K562 (cell line): ENCODE measurements around the gene ZNF484. TPM values are rescaled to one million over a fixed set of nuclear protein-coding genes. Genes with fewer than 3 reads are reported as not detected.
A peak's percentile ranks its signal among the peaks of the same experiment; 100 is the strongest.

ENCODE experiments used
- ADNP ChIP-seq: fragments of 200-800 bp; sonication (Bioruptor generic); IDR thresholded peaks from 2 replicates; pipeline ENCODE4 v1.6.1; 2016; ENCODE audit warnings: missing genetic modification characterization, missing compliant biosample characterization
- ATF7 ChIP-seq: fragments of 450-650 bp; IDR thresholded peaks from 2 replicates; pipeline ENCODE4 v1.7.1; 2014; ENCODE audit warnings: mild to moderate bottlenecking, moderate library complexity
- CTBP1 ChIP-seq: fragments of 450-650 bp; IDR thresholded peaks from 2 replicates; pipeline ENCODE4 v1.6.1; 2016; ENCODE audit warnings: borderline replicate concordance
- ETS1 ChIP-seq: conservative IDR thresholded peaks from 2 replicates; pipeline ENCODE4 v1.6.1; 2011; ENCODE audit warnings: low read depth, mild to moderate bottlenecking, low read length; ENCODE audit not compliant: control insufficient read depth
- GABPB1 ChIP-seq: sonication (generic); formaldehyde crosslinking; IDR thresholded peaks from 2 replicates; pipeline ENCODE4 v1.8.0; 2022; ENCODE audit warnings: mild to moderate bottlenecking, missing genetic modification reagents
- KLF13 ChIP-seq: fragments of 450-650 bp; IDR thresholded peaks from 2 replicates; pipeline ENCODE4 v1.6.1; 2016; ENCODE audit warnings: missing genetic modification characterization, low read depth, mild to moderate bottlenecking, missing compliant biosample characterization, moderate library complexity, borderline replicate concordance
- MYC ChIP-seq, 2 experiments: fragments of 250-450 bp in 1 of 2; sonication (Bioruptor Pico) in 1 of 2; IDR thresholded peaks; 2 replicates each; pipeline versions ENCODE4 v1.5.1 to v1.6.1; 2012 to 2021; ENCODE audit warnings: low read depth in 2 of 2, borderline replicate concordance in 1 of 2, improper control_type of control experiment in 1 of 2, low read length in 1 of 2, mild to moderate bottlenecking in 1 of 2, moderate library complexity in 1 of 2
- NFE2 ChIP-seq: IDR thresholded peaks from 2 replicates; pipeline ENCODE4 v1.6.1; 2014; ENCODE audit warnings: antibody characterized with exemption, low read depth
- NR1H2 ChIP-seq: sonication (generic); formaldehyde crosslinking; IDR thresholded peaks from 2 replicates; pipeline ENCODE4 v1.4.0; 2020; ENCODE audit warnings: mild to moderate bottlenecking, missing genetic modification reagents
- PCBP2 ChIP-seq: fragments of 200-400 bp; formaldehyde crosslinking; IDR thresholded peaks from 2 replicates; pipeline ENCODE4 v1.6.1; 2018; ENCODE audit warnings: low read length, low read depth, mild to moderate bottlenecking, moderate library complexity; ENCODE audit not compliant: poor library complexity, severe bottlenecking
- RBM34 ChIP-seq: fragments of 200-400 bp; formaldehyde crosslinking; IDR thresholded peaks from 2 replicates; pipeline ENCODE4 v1.6.1; 2018; ENCODE audit warnings: low read length, borderline replicate concordance; ENCODE audit not compliant: insufficient read depth
- SP2 ChIP-seq: IDR thresholded peaks from 2 replicates; pipeline ENCODE4 v1.6.1; 2011; ENCODE audit warnings: mild to moderate bottlenecking, low read depth, low read length, moderate library complexity; ENCODE audit not compliant: poor library complexity, severe bottlenecking; ENCODE audit errors: extremely low read depth
- SRSF9 ChIP-seq: fragments of 200-400 bp; formaldehyde crosslinking; IDR thresholded peaks from 2 replicates; pipeline ENCODE4 v1.6.1; 2017; ENCODE audit warnings: low read depth, low read length, borderline replicate concordance
- TCF7L2 ChIP-seq: fragments of 150-350 bp; IDR thresholded peaks from 2 replicates; pipeline ENCODE4 v1.6.1; 2016; ENCODE audit warnings: low read depth, mild to moderate bottlenecking, low read length, moderate library complexity
- ZBTB17 ChIP-seq: fragments of 450-650 bp; formaldehyde crosslinking; IDR thresholded peaks from 2 replicates; pipeline ENCODE4 v1.4.0; 2020; ENCODE audit warnings: mild to moderate bottlenecking
- ZFX ChIP-seq: sonication (generic); formaldehyde crosslinking; IDR thresholded peaks from 2 replicates; pipeline ENCODE4 v1.8.0; 2022; ENCODE audit warnings: mild to moderate bottlenecking, missing genetic modification reagents, moderate library complexity
- ZMIZ1 ChIP-seq, 2 experiments: fragments of 150-350 bp in 1 of 2; IDR thresholded peaks; 2 replicates each; pipeline ENCODE4 v1.6.1; 2012 to 2016; ENCODE audit warnings: low read depth in 2 of 2, low read length in 2 of 2, mild to moderate bottlenecking in 1 of 2, moderate library complexity in 1 of 2
- ZSCAN29 ChIP-seq: fragments of 450-650 bp; IDR thresholded peaks from 2 replicates; pipeline ENCODE4 v1.6.1; 2017
- polyA plus RNA-seq, 8 experiments: library from polyadenylated mRNA; depleted of rRNA in 4 of 8; stranded (reverse) in 5 of 8; unstranded in 3 of 8; fragments of >200 nt; fragmentation: Nextera tagmentation in 2 of 8; fragmentation: Illumina TruSeq in 1 of 8; extraction: Ambion mirVana in 2 of 8; extraction: Trizol in 1 of 8; gene quantifications; 2 replicates each; pipeline versions ENCODE4 v1.2.1 to v1.2.3, GENCODE V29; 2011 to 2014; ENCODE audit warnings: inconsistent platforms in 1 of 8, missing spikeins in 1 of 8
- total RNA-seq, 7 experiments: library from RNA; depleted of rRNA in 6 of 7; stranded (reverse); fragments of >200 nt in 6 of 7; fragmentation: Illumina TruSeq in 2 of 7; extraction: Trizol in 2 of 7; gene quantifications; 2 replicates each; pipeline versions ENCODE4 v1.2.1 to v1.2.3, GENCODE V29; 2011 to 2021; ENCODE audit warnings: low replicate concordance in 1 of 7
- TF ChIP-seq, protein P1 (sequence below), 2 experiments: IDR thresholded peaks; 2 replicates each; pipeline ENCODE4 v1.6.1; 2011; ENCODE audit warnings: borderline replicate concordance in 1 of 2, control low read depth in 1 of 2, low read depth in 1 of 2, low read length in 1 of 2, mild to moderate bottlenecking in 1 of 2, mixed read lengths in 1 of 2, moderate library complexity in 1 of 2; ENCODE audit not compliant: insufficient read depth in 1 of 2, insufficient read length in 1 of 2, poor library complexity in 1 of 2, severe bottlenecking in 1 of 2; ENCODE audit errors: extremely low read depth in 1 of 2

The ZNF484 gene
- total and polyA plus RNA-seq, 9 of the 15 experiments (the other 6 are each of a cell fraction or from before 2014, with no cell fraction given), result 1.1 to 5.8 (median 2.5) TPM

- peak; percentile 98 for TF ChIP-seq ZFX (CRISPR knock-in tag)
- TF ChIP-seq CTBP1, result peak; percentile 80
- 0 out of 4 replicates have a peak, but pooled peaks of 1 of the 2 experiments have one; percentile 4 for TF ChIP-seq ZMIZ1 (IDR thresholded peaks at IDR 0.05; ENCODE audit: low read depth in 2 of 2, low read length in 2 of 2)
- no peak for TF ChIP-seq SRSF9
- no peak for TF ChIP-seq SP2
- TF ChIP-seq ADNP, result no peak
- TF ChIP-seq ZSCAN29, result no peak
- peak; percentile 79 for TF ChIP-seq MYC (IDR thresholded peaks at IDR 0.05; ENCODE audit: low read depth, low read length)
- no peak for TF ChIP-seq MYC (CRISPR knock-in tag; IDR thresholded peaks at IDR 0.05; ENCODE audit: borderline replicate concordance, low read depth)
- TF ChIP-seq TCF7L2, result peak; percentile 99
- TF ChIP-seq PCBP2, result no peak
- TF ChIP-seq, protein P1, sequence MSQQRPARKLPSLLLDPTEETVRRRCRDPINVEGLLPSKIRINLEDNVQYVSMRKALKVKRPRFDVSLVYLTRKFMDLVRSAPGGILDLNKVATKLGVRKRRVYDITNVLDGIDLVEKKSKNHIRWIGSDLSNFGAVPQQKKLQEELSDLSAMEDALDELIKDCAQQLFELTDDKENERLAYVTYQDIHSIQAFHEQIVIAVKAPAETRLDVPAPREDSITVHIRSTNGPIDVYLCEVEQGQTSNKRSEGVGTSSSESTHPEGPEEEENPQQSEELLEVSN (IDR thresholded peaks at IDR 0.05; ENCODE audit: borderline replicate concordance in 1 of 2, extremely low read depth in 1 of 2, insufficient read depth in 1 of 2, insufficient read length in 1 of 2, low read depth in 1 of 2, low read length in 1 of 2, poor library complexity in 1 of 2, severe bottlenecking in 1 of 2), result peak in 1 of 2 experiments; percentile 30
- TF ChIP-seq GABPB1, result peak; percentile 29
- no peak for TF ChIP-seq RBM34
- peak; percentile 40; the same call in 1 of the 2 replicates for TF ChIP-seq ZBTB17
- no peak for TF ChIP-seq NR1H2 (CRISPR knock-in tag)
- peak; percentile 93 for TF ChIP-seq ETS1
- TF ChIP-seq ATF7, result peak; percentile 79
- TF ChIP-seq NFE2, result no peak
- no peak for TF ChIP-seq KLF13 (tag)
Observed at GRCh38 chr9:92877531-92878430, at the start of gene ZNF484 (continued).
